Keratinocyte (primary cell): ENCODE results near the gene ECE1. TPM values are rescaled to one million over a fixed set of nuclear protein-coding genes. Genes with fewer than 3 reads are reported as not detected.

Experiments used
- DNase-seq: peaks from one replicate; pipeline ENCODE4 v3.0.0-alpha.2; 2011; ENCODE audit warnings: low read depth, missing footprints, low spot score
- FAIRE-seq: peaks from 2 replicates; lab custom pipeline; 2011; peaks lifted over from hg19 to GRCh38; lab: Jason Lieb, UNC
- H2AFZ ChIP-seq: 2 replicates; pipeline ENCODE4 v1.6.0; 2012; ENCODE audit warnings: low read length, control low read depth, inconsistent platforms; ENCODE audit not compliant: control insufficient read depth
- H3K27ac ChIP-seq: 2 replicates; pipeline ENCODE4 v1.5.1; 2011; ENCODE audit warnings: low read length; ENCODE audit not compliant: control insufficient read depth, insufficient read depth
- H3K27me3 ChIP-seq: 3 replicates; pipeline ENCODE4 v1.6.0; 2011; ENCODE audit warnings: low read length; ENCODE audit not compliant: control insufficient read depth, insufficient read depth; ENCODE audit errors: extremely low read depth
- H3K36me3 ChIP-seq, 2 experiments: 2 replicates in 1 of 2; 3 replicates in 1 of 2; pipeline ENCODE4 v1.5.1; 2011; ENCODE audit warnings: low read length in 2 of 2, mild to moderate bottlenecking in 1 of 2; ENCODE audit not compliant: control insufficient read depth in 2 of 2, insufficient read depth in 2 of 2; ENCODE audit errors: extremely low read depth in 1 of 2
- H3K4me1 ChIP-seq: 3 replicates; pipeline ENCODE4 v1.5.1; 2011; ENCODE audit warnings: low read length; ENCODE audit not compliant: control insufficient read depth, insufficient read depth; ENCODE audit errors: extremely low read depth
- H3K4me2 ChIP-seq: 3 replicates; pipeline ENCODE4 v1.6.0; 2011; ENCODE audit warnings: low read depth, low read length; ENCODE audit not compliant: control insufficient read depth, insufficient read depth; ENCODE audit errors: extremely low read depth
- H3K4me3 ChIP-seq, 3 experiments: fragments of 200-600 bp in 1 of 3; sonication (generic) in 1 of 3; 2 replicates in 2 of 3; 3 replicates in 1 of 3; pipeline ENCODE4 v1.5.1; 2011 to 2016; ENCODE audit warnings: low read length in 3 of 3, mild to moderate bottlenecking in 3 of 3, control low read depth in 2 of 3, inconsistent platforms in 1 of 3, low read depth in 1 of 3, mixed read lengths in 1 of 3, mixed run types in 1 of 3, moderate library complexity in 1 of 3; ENCODE audit not compliant: control insufficient read depth in 2 of 3, insufficient read depth in 2 of 3; ENCODE audit errors: extremely low read depth in 1 of 3
- H3K79me2 ChIP-seq: 2 replicates; pipeline ENCODE4 v1.6.0; 2012; ENCODE audit warnings: low read length; ENCODE audit not compliant: control insufficient read depth, insufficient read depth
- H3K9ac ChIP-seq: 3 replicates; pipeline ENCODE4 v1.6.0; 2011; ENCODE audit warnings: low read length; ENCODE audit not compliant: control insufficient read depth, insufficient read depth; ENCODE audit errors: extremely low read depth
- H3K9me1 ChIP-seq: 3 replicates; pipeline ENCODE4 v1.6.0; 2011; ENCODE audit warnings: low read length; ENCODE audit not compliant: control insufficient read depth, insufficient read depth; ENCODE audit errors: extremely low read depth
- H3K9me3 ChIP-seq: 2 replicates; pipeline ENCODE4 v1.5.1; 2012; ENCODE audit warnings: low read depth, low read length; ENCODE audit not compliant: control insufficient read depth
- H4K20me1 ChIP-seq: 3 replicates; pipeline ENCODE4 v1.6.0; 2011; ENCODE audit warnings: low read length; ENCODE audit not compliant: control insufficient read depth, insufficient read depth; ENCODE audit errors: extremely low read depth
- EZH2 ChIP-seq: IDR thresholded peaks from one replicate; pipeline ENCODE4 v1.6.1; 2012; ENCODE audit warnings: inconsistent platforms, mild to moderate bottlenecking, low read length, moderate library complexity
- dilution Hi-C: fragments of 300-500 bp; cut with MboI; formaldehyde crosslinking; loops from one replicate; pipeline ENCODE4 v1.7.0; 2020; ENCODE audit warnings: low sequenced_read_pairs; ENCODE audit not compliant: extremely low pct_ligation_motif_present
- polyA plus RNA-seq, 5 experiments: library from polyadenylated mRNA; depleted of rRNA in 3 of 5; stranded (reverse) in 3 of 5; stranded (forward) in 1 of 5; unstranded in 1 of 5; fragments of >200 nt; gene quantifications; 1 replicate in 1 of 5; 2 replicates in 3 of 5; 3 replicates in 1 of 5; pipeline versions ENCODE4 v1.2.1 to v1.2.3, GENCODE V29; 2011 to 2012; ENCODE audit warnings: missing spikeins in 2 of 5, low read depth in 1 of 5, low replicate concordance in 1 of 5
- TF ChIP-seq, protein P1 (sequence below), 3 experiments: IDR thresholded peaks in 1 of 3; conservative IDR thresholded peaks in 1 of 3; optimal IDR thresholded peaks in 1 of 3; 2 replicates in 2 of 3; 3 replicates in 1 of 3; pipeline versions ENCODE3 to v1.5.1; 2011; ENCODE audit warnings: low read length in 3 of 3, mild to moderate bottlenecking in 3 of 3, moderate library complexity in 2 of 3, control low read depth in 1 of 3, inconsistent platforms in 1 of 3; ENCODE audit not compliant: insufficient read depth in 2 of 3; ENCODE audit errors: extremely low read depth in 1 of 3

Gene ECE1
- polyA plus RNA-seq, 1 donor (not counting 4 experiments of a cell fraction or from before 2014, with no cell fraction given), result 59.1 TPM

DNA sequence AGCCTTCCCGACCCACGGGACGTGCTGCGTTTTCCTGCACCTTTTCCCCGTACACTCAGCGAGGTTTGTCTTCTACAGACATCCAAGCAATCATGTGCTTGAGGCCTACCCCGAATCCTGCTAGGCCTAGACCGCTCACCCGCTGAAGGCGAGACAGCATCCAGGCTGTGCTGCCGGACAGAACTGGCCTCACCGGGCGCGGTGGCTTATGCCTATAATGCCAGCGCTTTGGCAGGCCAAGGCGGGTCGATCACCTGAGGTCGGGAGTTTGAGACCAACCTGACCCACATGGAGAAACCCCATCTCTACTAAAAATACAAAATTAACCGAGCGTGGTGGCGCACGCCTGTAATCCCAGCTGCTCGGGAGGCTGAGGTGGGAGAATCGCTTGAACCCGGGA, 54.1 kb downstream of the ECE1 start:
- Histone ChIP-seq H3K9me3 (no peaks in the 10 kb centered on the region), H4K20me1 (no peaks in the 10 kb centered on the region), H2AFZ (no peak overlapping the region), H3K4me1 (no peaks in the 10 kb centered on the region), H3K27me3 (no peaks in the 10 kb centered on the region), H3K36me3 (peaks cover 7 to 16% of the 10 kb centered on the region in 2 experiments), H3K4me2 (no peak overlapping the region), H3K9ac (no peak overlapping the region), H3K4me3 (no peak overlapping the region), H3K27ac (no peak overlapping the region), H3K9me1 (no peaks in the 10 kb centered on the region), H3K79me2 (no peaks in the 10 kb centered on the region)
- dilution Hi-C loops, result no loop called here
- DNase-seq (no peak), FAIRE-seq (no peak)
- TF ChIP-seq, protein P1, sequence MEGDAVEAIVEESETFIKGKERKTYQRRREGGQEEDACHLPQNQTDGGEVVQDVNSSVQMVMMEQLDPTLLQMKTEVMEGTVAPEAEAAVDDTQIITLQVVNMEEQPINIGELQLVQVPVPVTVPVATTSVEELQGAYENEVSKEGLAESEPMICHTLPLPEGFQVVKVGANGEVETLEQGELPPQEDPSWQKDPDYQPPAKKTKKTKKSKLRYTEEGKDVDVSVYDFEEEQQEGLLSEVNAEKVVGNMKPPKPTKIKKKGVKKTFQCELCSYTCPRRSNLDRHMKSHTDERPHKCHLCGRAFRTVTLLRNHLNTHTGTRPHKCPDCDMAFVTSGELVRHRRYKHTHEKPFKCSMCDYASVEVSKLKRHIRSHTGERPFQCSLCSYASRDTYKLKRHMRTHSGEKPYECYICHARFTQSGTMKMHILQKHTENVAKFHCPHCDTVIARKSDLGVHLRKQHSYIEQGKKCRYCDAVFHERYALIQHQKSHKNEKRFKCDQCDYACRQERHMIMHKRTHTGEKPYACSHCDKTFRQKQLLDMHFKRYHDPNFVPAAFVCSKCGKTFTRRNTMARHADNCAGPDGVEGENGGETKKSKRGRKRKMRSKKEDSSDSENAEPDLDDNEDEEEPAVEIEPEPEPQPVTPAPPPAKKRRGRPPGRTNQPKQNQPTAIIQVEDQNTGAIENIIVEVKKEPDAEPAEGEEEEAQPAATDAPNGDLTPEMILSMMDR (optimal IDR thresholded peaks at IDR 0.05 in 1 of 3, IDR thresholded peaks at IDR 0.05 in 1 of 3, conservative IDR thresholded peaks at IDR 0.05 in 1 of 3; ENCODE audit: extremely low read depth in 1 of 3, insufficient read depth in 2 of 3, low read length in 3 of 3), result no peak
- TF ChIP-seq EZH2, result no peak

DNA sequence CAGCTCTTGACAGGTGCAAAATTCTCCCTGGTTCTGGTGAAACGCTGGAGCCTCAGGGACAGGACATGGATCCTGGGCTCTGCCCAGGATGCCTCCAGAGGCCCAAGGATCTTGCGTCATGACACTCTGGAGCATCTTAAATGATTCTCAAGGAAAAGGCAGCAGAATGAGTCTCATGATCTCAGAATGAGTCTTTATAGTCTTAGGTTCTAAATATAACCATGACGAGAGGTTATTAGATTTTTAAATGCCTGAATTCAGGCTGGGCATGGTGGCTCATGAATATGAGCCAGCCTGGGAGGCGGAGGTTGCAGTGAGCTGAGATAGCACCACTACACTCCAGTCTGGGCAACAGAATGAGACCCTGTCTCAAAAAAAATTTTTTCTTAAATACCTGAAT, 55.5 kb downstream of the ECE1 start:
- DNase-seq, result no peak
- H4K20me1 ChIP-seq, result no peaks in the 10 kb centered on the region
- H3K27ac ChIP-seq, result no peak overlapping the region
- H3K9ac ChIP-seq, result no peak overlapping the region
- H3K9me1 ChIP-seq, result no peaks in the 10 kb centered on the region
- dilution Hi-C loops, result no loop called here
- no peaks in the 10 kb centered on the region for H3K4me1 ChIP-seq
- peaks cover 7 to 15% of the 10 kb centered on the region in 2 experiments for H3K36me3 ChIP-seq
- H3K27me3 ChIP-seq, result no peaks in the 10 kb centered on the region
- H3K79me2 ChIP-seq, result no peaks in the 10 kb centered on the region
- FAIRE-seq, result no peak
- TF ChIP-seq, protein P1 (optimal IDR thresholded peaks at IDR 0.05 in 1 of 3, IDR thresholded peaks at IDR 0.05 in 1 of 3, conservative IDR thresholded peaks at IDR 0.05 in 1 of 3; ENCODE audit: extremely low read depth in 1 of 3, insufficient read depth in 2 of 3, low read length in 3 of 3), result no peak
- no peak for TF ChIP-seq EZH2
- no peak overlapping the region for H2AFZ ChIP-seq
- no peak overlapping the region for H3K4me2 ChIP-seq
- H3K4me3 ChIP-seq, result no peak overlapping the region
- H3K9me3 ChIP-seq, result no peaks in the 10 kb centered on the region
